Kidney (tissue), 14 donors: Measurements from ENCODE around the gene ZNF579. TPM values are rescaled to one million over a fixed set of nuclear protein-coding genes. Genes with fewer than 3 reads are reported as not detected.

Experiments used
- DNase-seq, 5 donors: peaks; one replicate each; pipeline ENCODE4 v3.0.0-alpha.2; 2013 to 2020
- FAIRE-seq: peaks from 2 replicates; lab custom pipeline; 2012; peaks lifted over from hg19 to GRCh38; lab: Jason Lieb, UNC
- H3K27ac ChIP-seq, 2 donors: one replicate each; pipeline ENCODE4 v1.7.0; 2013; ENCODE audit warnings: low read depth in 2 of 2, low read length in 2 of 2, inconsistent platforms in 1 of 2
- H3K27me3 ChIP-seq: one replicate; pipeline ENCODE4 v1.7.1; 2013; ENCODE audit warnings: low read length, inconsistent platforms; ENCODE audit not compliant: control insufficient read depth, insufficient read depth
- H3K36me3 ChIP-seq, 3 donors: one replicate each; pipeline versions ENCODE4 v1.7.0 to v1.7.1; 2013; ENCODE audit warnings: low read length in 3 of 3, control low read depth in 1 of 3, inconsistent platforms in 1 of 3; ENCODE audit not compliant: insufficient read depth in 3 of 3, control insufficient read depth in 2 of 3
- H3K4me1 ChIP-seq, 3 donors: one replicate each; pipeline versions ENCODE4 v1.7.0 to v1.7.1; 2013; ENCODE audit warnings: low read length in 3 of 3, inconsistent platforms in 1 of 3, low read depth in 1 of 3; ENCODE audit not compliant: control insufficient read depth in 2 of 3, insufficient read depth in 2 of 3
- H3K4me3 ChIP-seq, 3 donors: one replicate each; pipeline versions ENCODE4 v1.7.0 to v1.8.1; 2013; ENCODE audit warnings: low read length in 3 of 3, control low read depth in 1 of 3, inconsistent platforms in 1 of 3
- H3K9ac ChIP-seq, 3 donors: one replicate each; pipeline versions ENCODE4 v1.7.0 to v1.7.1; 2013; ENCODE audit warnings: low read length in 3 of 3, control low read depth in 1 of 3, inconsistent platforms in 1 of 3
- H3K9me3 ChIP-seq, 3 donors: one replicate each; pipeline versions ENCODE4 v1.7.0 to v1.7.1; 2013; ENCODE audit warnings: low read length in 3 of 3, control low read depth in 1 of 3, inconsistent platforms in 1 of 3; ENCODE audit not compliant: control insufficient read depth in 2 of 3, insufficient read depth in 1 of 3
- CTCF ChIP-seq: IDR thresholded peaks from 3 replicates; pipeline ENCODE4 v1.5.1; 2012; ENCODE audit warnings: mild to moderate bottlenecking, moderate library complexity, borderline replicate concordance; ENCODE audit not compliant: insufficient read depth; ENCODE audit errors: extremely low read depth
- intact Hi-C: fragments of 100-400 bp; cut with DNase I; formaldehyde crosslinking; loops from one replicate; pipeline ENCODE4 v1.11.1; 2022
- polyA plus RNA-seq: library from polyadenylated mRNA; stranded (reverse); fragments of 350-450 nt; fragmentation: Illumina TruSeq; extraction: RNeasy Lipid Tissue Mini Kit (QIAGEN cat#74804); gene quantifications from one replicate; pipeline ENCODE4 v1.2.3, GENCODE V29; 2014; ENCODE audit warnings: low read depth, low replicate concordance; ENCODE audit not compliant: insufficient read depth
- total RNA-seq: library from RNA; stranded (reverse); fragmentation: NEBNext Ultra II Directional; extraction: Animal tissue kit (Norgen Biotek cat#: 25700); gene quantifications from one replicate; pipeline ENCODE4 v1.2.1, GENCODE V29; 2021
- donor health status: control.
- donor health status: control.
- donor health status: control.
- donor health status: control.
- donor health status: control.
- donor health status: DM: yes; HTN: yes; CAD: no.
- donor health status: Normal renal cell carcinoma (clear cell type).

ZNF579 gene
- total and polyA plus RNA-seq, 2 donors from 2014 or later, result 10.9 to 16.6 TPM

DNA sequence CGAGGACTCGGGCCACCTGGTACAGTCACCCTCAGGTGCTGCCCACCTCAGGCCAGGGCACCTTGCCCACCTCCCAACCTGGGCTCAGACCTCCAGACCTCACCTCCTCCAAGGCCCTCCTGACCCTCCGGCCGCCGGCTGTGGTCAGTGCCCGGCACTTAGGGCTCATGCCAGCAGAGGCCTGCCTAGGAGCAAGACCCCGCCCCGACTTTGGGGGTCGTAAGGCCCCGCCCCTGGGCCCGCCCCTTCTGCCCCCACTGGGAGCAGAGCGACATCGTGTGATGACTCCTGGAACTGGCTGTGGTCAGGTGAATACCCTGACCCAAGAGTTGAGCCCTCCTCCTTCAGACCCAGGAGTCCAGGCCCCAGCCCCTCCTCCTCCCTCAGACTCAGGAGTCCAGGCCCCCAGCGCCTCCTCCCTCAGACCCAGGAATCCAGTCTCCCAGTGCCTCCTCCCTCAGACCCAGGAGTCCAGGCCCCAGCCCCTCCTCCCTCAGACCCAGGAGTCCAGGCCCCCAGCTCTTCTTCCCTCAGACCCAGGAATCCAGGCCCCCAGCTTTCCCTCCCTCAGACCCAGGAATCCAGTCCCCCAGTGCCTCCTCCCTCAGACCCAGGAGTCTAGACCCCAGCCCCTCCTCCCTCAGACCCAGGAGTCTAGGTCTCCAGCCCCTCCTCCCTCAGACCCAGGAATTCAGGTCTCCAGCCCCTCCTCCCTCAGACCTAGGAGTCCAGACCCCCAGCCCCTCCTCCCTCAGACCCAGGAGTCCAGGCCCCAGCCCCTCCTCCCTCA, 43.5 kb downstream of the ZNF579 start, which contains the start of gene SBK2:
Gene SBK2 (minus strand): TSS at position 183 of the 790 bp plus-strand sequence. CDS start 839 bp downstream, outside the sequence.
- Histone ChIP-seq H3K27me3 (no peaks in the 10 kb centered on the region), H3K4me1 (no peaks in the 10 kb centered on the region), H3K4me3 (no peak within 1 kb of the TSS), H3K9ac (no peak within 1 kb of the TSS), H3K27ac (no peak within 1 kb of the TSS), H3K36me3 (no peaks in the 10 kb centered on the region), H3K9me3 (no peaks in the 10 kb centered on the region)
- intact Hi-C loops, result no loop called here
- no peak for TF ChIP-seq CTCF
- DNase-seq, result peak in 4 of 5 donors; percentile 64 to 92 (median 75)
- FAIRE-seq, result no peak

DNA sequence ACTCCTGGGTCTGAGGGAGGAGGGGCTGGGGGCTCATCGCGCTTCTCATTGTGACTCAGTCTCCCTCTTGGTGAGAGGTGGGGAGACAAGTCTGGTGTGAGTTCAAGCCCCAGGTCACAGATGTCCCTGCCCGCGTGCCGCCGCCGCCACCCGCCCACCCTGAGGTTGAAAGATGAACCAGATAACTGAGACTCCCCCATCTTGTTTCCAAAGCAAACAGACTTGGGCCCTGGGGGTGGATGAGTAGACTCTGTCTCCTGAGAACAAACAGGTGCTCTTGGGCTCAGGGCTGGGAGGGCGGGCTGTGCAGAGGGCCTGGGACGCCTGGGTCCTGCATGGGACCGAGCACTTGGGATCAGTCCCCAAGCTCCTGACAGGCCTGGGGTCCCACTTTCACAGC, 44.3 kb downstream of the ZNF579 start:
- H3K4me3 ChIP-seq, result no peak overlapping the region
- H3K4me1 ChIP-seq, result no peaks in the 10 kb centered on the region
- FAIRE-seq (no peak), DNase-seq (peak in 4 of 5 donors; percentile 52 to 79 (median 70))
- no peaks in the 10 kb centered on the region for H3K36me3 ChIP-seq
- TF ChIP-seq CTCF, result no peak
- no peaks in the 10 kb centered on the region for H3K27me3 ChIP-seq
- no peak overlapping the region for H3K9ac ChIP-seq
- no peaks in the 10 kb centered on the region for H3K9me3 ChIP-seq
- intact Hi-C loops, result no loop called here
- H3K27ac ChIP-seq, result no peak overlapping the region

- no peaks in the 10 kb centered on the region for H3K27me3 ChIP-seq
- no peak overlapping the region for H3K9ac ChIP-seq
- FAIRE-seq (no peak), DNase-seq (peak in 2 of 5 donors; percentile 27 to 31)
- no peaks in the 10 kb centered on the region for H3K4me1 ChIP-seq
- intact Hi-C loops, result no loop called here
- no peak overlapping the region for H3K4me3 ChIP-seq
- H3K36me3 ChIP-seq, result no peaks in the 10 kb centered on the region
- no peaks in the 10 kb centered on the region for H3K9me3 ChIP-seq
- no peak overlapping the region for H3K27ac ChIP-seq
- no peak for TF ChIP-seq CTCF
Measured at GRCh38 chr19:55535965-55536350, 44.7 kb downstream of the ZNF579 start.
